GM12878 (cell line): ENCODE data around the gene NFATC1. TPM values are rescaled to one million over a fixed set of nuclear protein-coding genes. Genes with fewer than 3 reads are reported as not detected.

ENCODE experiments used
- BMI1 ChIP-seq: fragments of 450-650 bp; IDR thresholded peaks from 2 replicates; pipeline ENCODE4 v1.6.1; 2016; ENCODE audit warnings: mild to moderate bottlenecking, moderate library complexity, borderline replicate concordance
- CBX5 ChIP-seq: sonication (generic); IDR thresholded peaks from 2 replicates; pipeline ENCODE4 v1.6.1; 2016; ENCODE audit warnings: low read depth, moderate library complexity, mild to moderate bottlenecking, inconsistent platforms
- CHD1 ChIP-seq: IDR thresholded peaks from 2 replicates; pipeline ENCODE4 v1.6.1; 2012; ENCODE audit warnings: low read depth, low read length, improper control_type of control experiment
- CHD2 ChIP-seq: IDR thresholded peaks from 2 replicates; pipeline ENCODE4 v1.6.1; 2011; ENCODE audit warnings: low read depth, low read length, improper control_type of control experiment, borderline replicate concordance
- CREB1 ChIP-seq: IDR thresholded peaks from 2 replicates; pipeline ENCODE4 v1.6.1; 2012; ENCODE audit warnings: low read depth, mild to moderate bottlenecking, inconsistent platforms
- CREM ChIP-seq: IDR thresholded peaks from 2 replicates; pipeline ENCODE4 v1.6.1; 2014; ENCODE audit warnings: antibody characterized with exemption, low read depth
- DPF2 ChIP-seq: fragments of 450-650 bp; IDR thresholded peaks from 2 replicates; pipeline ENCODE4 v1.6.1; 2017; ENCODE audit warnings: mild to moderate bottlenecking
- FOXM1 ChIP-seq: IDR thresholded peaks from 2 replicates; pipeline ENCODE4 v1.6.1; 2012; ENCODE audit warnings: low read depth, mild to moderate bottlenecking, inconsistent platforms, low read length, moderate library complexity
- GABPA ChIP-seq: IDR thresholded peaks from 2 replicates; pipeline ENCODE4 v1.6.1; 2014; ENCODE audit warnings: antibody characterized with exemption, low read depth, mild to moderate bottlenecking, inconsistent platforms
- NFYB ChIP-seq: IDR thresholded peaks from 2 replicates; pipeline ENCODE4 v1.6.1; 2011; ENCODE audit warnings: low read depth, mild to moderate bottlenecking, low read length, improper control_type of control experiment, moderate library complexity; ENCODE audit not compliant: insufficient read depth
- POLR2AphosphoS5 ChIP-seq: IDR thresholded peaks from 2 replicates; pipeline ENCODE4 v1.6.1; 2011; ENCODE audit warnings: mild to moderate bottlenecking, low read length, inconsistent platforms
- RB1 ChIP-seq: fragments of 450-650 bp; formaldehyde crosslinking; IDR thresholded peaks from 2 replicates; pipeline ENCODE4 v1.6.1; 2017; ENCODE audit warnings: mild to moderate bottlenecking, borderline replicate concordance
- RUNX3 ChIP-seq: IDR thresholded peaks from 2 replicates; pipeline ENCODE4 v1.6.1; 2012; ENCODE audit warnings: low read length, inconsistent platforms
- SMAD5 ChIP-seq: IDR thresholded peaks from 2 replicates; pipeline ENCODE4 v1.6.1; 2016; ENCODE audit warnings: antibody characterized with exemption, low read depth
- SP1 ChIP-seq: IDR thresholded peaks from one replicate; pipeline ENCODE4 v1.6.1; 2011; ENCODE audit warnings: low read depth, low read length
- SPI1 ChIP-seq: IDR thresholded peaks from 2 replicates; pipeline ENCODE4 v1.6.1; 2011; ENCODE audit warnings: low read depth, mild to moderate bottlenecking, low read length, moderate library complexity, borderline replicate concordance; ENCODE audit not compliant: insufficient read depth
- SREBF1 ChIP-seq: IDR thresholded peaks from 2 replicates; pipeline ENCODE4 v1.6.1; 2012; ENCODE audit warnings: mild to moderate bottlenecking, low read length
- SUPT20H ChIP-seq: IDR thresholded peaks from 2 replicates; pipeline ENCODE4 v1.6.1; 2011; ENCODE audit warnings: low read depth, mild to moderate bottlenecking, low read length, moderate library complexity, borderline replicate concordance; ENCODE audit not compliant: control insufficient read depth
- TAF1 ChIP-seq: IDR thresholded peaks from 2 replicates; pipeline ENCODE4 v1.6.1; 2011; ENCODE audit warnings: mild to moderate bottlenecking, low read depth, low read length, borderline replicate concordance
- ZNF384 ChIP-seq: IDR thresholded peaks from 2 replicates; pipeline ENCODE4 v1.6.1; 2012; ENCODE audit warnings: low read depth, mild to moderate bottlenecking, low read length, improper control_type of control experiment, borderline replicate concordance
- polyA plus RNA-seq, 11 experiments: library from polyadenylated mRNA; depleted of rRNA in 4 of 11; unstranded in 6 of 11; stranded (reverse) in 5 of 11; fragments of >200 nt; fragmentation: Nextera tagmentation in 4 of 11; fragmentation: Illumina TruSeq in 1 of 11; extraction: Ambion mirVana in 4 of 11; extraction: Trizol in 1 of 11; gene quantifications; 1 replicate in 1 of 11; 2 replicates in 10 of 11; pipeline versions ENCODE4 v1.2.1 to v1.2.3, GENCODE V29; 2011 to 2016; ENCODE audit warnings: inconsistent platforms in 2 of 11, missing spikeins in 2 of 11, low read depth in 1 of 11
- total RNA-seq, 4 experiments: library from RNA; depleted of rRNA in 3 of 4; stranded (reverse); fragments of >200 nt in 3 of 4; fragmentation: Illumina TruSeq in 1 of 4; extraction: Trizol in 1 of 4; gene quantifications; 2 replicates each; pipeline versions ENCODE4 v1.2.1 to v1.2.3, GENCODE V29; 2013 to 2021
- TF ChIP-seq, protein P1 (sequence below): fragments of 450-650 bp; IDR thresholded peaks from 2 replicates; pipeline ENCODE4 v1.6.1; 2016; ENCODE audit warnings: mild to moderate bottlenecking
- TF ChIP-seq, protein P2 (sequence below): fragments of 450-650 bp; IDR thresholded peaks from 2 replicates; pipeline ENCODE4 v1.6.1; 2017; ENCODE audit warnings: low read depth, mild to moderate bottlenecking, moderate library complexity
- TF ChIP-seq, protein P3 (sequence below): fragments of 450-650 bp; IDR thresholded peaks from 2 replicates; pipeline ENCODE4 v1.6.1; 2017; ENCODE audit warnings: borderline replicate concordance
- TF ChIP-seq, protein P4 (sequence below): fragments of 450-650 bp; IDR thresholded peaks from 2 replicates; pipeline ENCODE4 v1.6.1; 2017; ENCODE audit warnings: mild to moderate bottlenecking, moderate library complexity

The NFATC1 gene
- total and polyA plus RNA-seq, 10 of the 15 experiments (the other 5 are each of a cell fraction or from before 2014, with no cell fraction given) = 0.84 to 20.8 (median 5.1) TPM

DNA sequence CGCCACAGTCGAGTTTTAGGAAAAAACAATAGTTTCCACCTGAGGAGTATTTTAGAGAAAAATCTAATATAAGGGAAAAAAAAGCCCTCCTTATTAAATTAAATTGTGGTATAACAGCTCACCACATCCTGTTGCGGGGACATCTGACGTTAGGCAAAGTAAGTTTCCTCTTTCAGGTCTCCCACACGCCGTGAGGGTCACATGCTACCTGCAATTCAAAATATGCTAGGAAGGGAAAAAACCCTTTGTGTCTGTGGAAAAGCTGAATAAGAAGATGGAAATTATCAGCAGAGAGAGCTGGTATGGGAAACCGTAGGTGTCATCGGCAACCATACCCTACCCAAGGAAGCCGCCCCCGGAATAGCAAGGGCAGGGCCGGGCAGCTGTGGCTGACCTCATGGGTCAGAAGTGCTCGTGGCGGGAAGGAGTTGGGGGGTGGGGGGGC lies 128.0 kb downstream of the NFATC1 start (continued):
- TF ChIP-seq, protein P1, sequence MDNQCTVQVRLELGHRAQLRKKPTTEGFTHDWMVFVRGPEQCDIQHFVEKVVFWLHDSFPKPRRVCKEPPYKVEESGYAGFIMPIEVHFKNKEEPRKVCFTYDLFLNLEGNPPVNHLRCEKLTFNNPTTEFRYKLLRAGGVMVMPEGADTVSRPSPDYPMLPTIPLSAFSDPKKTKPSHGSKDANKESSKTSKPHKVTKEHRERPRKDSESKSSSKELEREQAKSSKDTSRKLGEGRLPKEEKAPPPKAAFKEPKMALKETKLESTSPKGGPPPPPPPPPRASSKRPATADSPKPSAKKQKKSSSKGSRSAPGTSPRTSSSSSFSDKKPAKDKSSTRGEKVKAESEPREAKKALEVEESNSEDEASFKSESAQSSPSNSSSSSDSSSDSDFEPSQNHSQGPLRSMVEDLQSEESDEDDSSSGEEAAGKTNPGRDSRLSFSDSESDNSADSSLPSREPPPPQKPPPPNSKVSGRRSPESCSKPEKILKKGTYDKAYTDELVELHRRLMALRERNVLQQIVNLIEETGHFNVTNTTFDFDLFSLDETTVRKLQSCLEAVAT = peak; percentile 72
- TF ChIP-seq, protein P2, sequence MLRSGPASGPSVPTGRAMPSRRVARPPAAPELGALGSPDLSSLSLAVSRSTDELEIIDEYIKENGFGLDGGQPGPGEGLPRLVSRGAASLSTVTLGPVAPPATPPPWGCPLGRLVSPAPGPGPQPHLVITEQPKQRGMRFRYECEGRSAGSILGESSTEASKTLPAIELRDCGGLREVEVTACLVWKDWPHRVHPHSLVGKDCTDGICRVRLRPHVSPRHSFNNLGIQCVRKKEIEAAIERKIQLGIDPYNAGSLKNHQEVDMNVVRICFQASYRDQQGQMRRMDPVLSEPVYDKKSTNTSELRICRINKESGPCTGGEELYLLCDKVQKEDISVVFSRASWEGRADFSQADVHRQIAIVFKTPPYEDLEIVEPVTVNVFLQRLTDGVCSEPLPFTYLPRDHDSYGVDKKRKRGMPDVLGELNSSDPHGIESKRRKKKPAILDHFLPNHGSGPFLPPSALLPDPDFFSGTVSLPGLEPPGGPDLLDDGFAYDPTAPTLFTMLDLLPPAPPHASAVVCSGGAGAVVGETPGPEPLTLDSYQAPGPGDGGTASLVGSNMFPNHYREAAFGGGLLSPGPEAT = peak; percentile 86
- TF ChIP-seq POLR2AphosphoS5 (no peak), SP1 (peak; percentile 13), CHD1 (0 out of 2 replicates have a peak, but pooled peaks have one; percentile 63), FOXM1 (peak; percentile 51; the same call in 1 of the 2 replicates), RB1 (no peak), GABPA (no peak), CBX5 (no peak), CREM (no peak), BMI1 (peak; percentile 52; the same call in 1 of the 2 replicates), SPI1 (no peak), NFYB (no peak), CREB1 (peak; percentile 4; the same call in 1 of the 2 replicates), DPF2 (no peak), TAF1 (no peak), SREBF1 (no peak), CHD2 (no peak), ZNF384 (no peak; the same call in 1 of the 2 replicates), SUPT20H (no peak), RUNX3 (peak; percentile 93), SMAD5 (no peak)
- TF ChIP-seq, protein P3, sequence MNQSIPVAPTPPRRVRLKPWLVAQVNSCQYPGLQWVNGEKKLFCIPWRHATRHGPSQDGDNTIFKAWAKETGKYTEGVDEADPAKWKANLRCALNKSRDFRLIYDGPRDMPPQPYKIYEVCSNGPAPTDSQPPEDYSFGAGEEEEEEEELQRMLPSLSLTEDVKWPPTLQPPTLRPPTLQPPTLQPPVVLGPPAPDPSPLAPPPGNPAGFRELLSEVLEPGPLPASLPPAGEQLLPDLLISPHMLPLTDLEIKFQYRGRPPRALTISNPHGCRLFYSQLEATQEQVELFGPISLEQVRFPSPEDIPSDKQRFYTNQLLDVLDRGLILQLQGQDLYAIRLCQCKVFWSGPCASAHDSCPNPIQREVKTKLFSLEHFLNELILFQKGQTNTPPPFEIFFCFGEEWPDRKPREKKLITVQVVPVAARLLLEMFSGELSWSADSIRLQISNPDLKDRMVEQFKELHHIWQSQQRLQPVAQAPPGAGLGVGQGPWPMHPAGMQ = peak; percentile 42; the same call in 1 of the 2 replicates
- TF ChIP-seq, protein P4, sequence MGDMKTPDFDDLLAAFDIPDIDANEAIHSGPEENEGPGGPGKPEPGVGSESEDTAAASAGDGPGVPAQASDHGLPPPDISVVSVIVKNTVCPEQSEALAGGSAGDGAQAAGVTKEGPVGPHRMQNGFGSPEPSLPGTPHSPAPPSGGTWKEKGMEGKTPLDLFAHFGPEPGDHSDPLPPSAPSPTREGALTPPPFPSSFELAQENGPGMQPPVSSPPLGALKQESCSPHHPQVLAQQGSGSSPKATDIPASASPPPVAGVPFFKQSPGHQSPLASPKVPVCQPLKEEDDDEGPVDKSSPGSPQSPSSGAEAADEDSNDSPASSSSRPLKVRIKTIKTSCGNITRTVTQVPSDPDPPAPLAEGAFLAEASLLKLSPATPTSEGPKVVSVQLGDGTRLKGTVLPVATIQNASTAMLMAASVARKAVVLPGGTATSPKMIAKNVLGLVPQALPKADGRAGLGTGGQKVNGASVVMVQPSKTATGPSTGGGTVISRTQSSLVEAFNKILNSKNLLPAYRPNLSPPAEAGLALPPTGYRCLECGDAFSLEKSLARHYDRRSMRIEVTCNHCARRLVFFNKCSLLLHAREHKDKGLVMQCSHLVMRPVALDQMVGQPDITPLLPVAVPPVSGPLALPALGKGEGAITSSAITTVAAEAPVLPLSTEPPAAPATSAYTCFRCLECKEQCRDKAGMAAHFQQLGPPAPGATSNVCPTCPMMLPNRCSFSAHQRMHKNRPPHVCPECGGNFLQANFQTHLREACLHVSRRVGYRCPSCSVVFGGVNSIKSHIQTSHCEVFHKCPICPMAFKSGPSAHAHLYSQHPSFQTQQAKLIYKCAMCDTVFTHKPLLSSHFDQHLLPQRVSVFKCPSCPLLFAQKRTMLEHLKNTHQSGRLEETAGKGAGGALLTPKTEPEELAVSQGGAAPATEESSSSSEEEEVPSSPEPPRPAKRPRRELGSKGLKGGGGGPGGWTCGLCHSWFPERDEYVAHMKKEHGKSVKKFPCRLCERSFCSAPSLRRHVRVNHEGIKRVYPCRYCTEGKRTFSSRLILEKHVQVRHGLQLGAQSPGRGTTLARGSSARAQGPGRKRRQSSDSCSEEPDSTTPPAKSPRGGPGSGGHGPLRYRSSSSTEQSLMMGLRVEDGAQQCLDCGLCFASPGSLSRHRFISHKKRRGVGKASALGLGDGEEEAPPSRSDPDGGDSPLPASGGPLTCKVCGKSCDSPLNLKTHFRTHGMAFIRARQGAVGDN = no peak
